Mesendoderm (in vitro differentiated cells): ENCODE results near the gene FARP2.

Experiments used
- DNase-seq: peaks from one replicate; pipeline ENCODE4 v3.0.0; 2013
- H2AK5ac ChIP-seq: 2 replicates; pipeline ENCODE4 v1.6.1; 2013; ENCODE audit warnings: low read length, inconsistent platforms
- H2BK120ac ChIP-seq: 2 replicates; pipeline ENCODE4 v1.6.1; 2013; ENCODE audit warnings: low read depth, mild to moderate bottlenecking, low read length, moderate library complexity, mixed read lengths
- H2BK15ac ChIP-seq: replicated peaks from 2 replicates; pipeline ENCODE4 v1.6.1; 2013; ENCODE audit warnings: low read depth, mild to moderate bottlenecking, moderate library complexity
- H2BK5ac ChIP-seq: 2 replicates; pipeline ENCODE4 v1.6.1; 2013; ENCODE audit warnings: low read length, inconsistent platforms
- H3K18ac ChIP-seq: 2 replicates; pipeline ENCODE4 v1.6.1; 2013; ENCODE audit warnings: mild to moderate bottlenecking, low read length, mixed read lengths
- H3K23ac ChIP-seq: one replicate; pipeline ENCODE4 v1.6.1; 2013; ENCODE audit warnings: low read length
- H3K27ac ChIP-seq: 2 replicates; pipeline ENCODE4 v1.5.1; 2013; ENCODE audit warnings: low read depth, mild to moderate bottlenecking, inconsistent platforms, low read length, moderate library complexity
- H3K27me3 ChIP-seq: 2 replicates; pipeline ENCODE4 v1.6.1; 2013; ENCODE audit warnings: low read length, control low read depth, mild to moderate bottlenecking, inconsistent platforms; ENCODE audit not compliant: insufficient read depth, poor library complexity
- H3K36me3 ChIP-seq: 2 replicates; pipeline ENCODE4 v1.6.1; 2013; ENCODE audit warnings: low read length, inconsistent platforms; ENCODE audit not compliant: control insufficient read depth, insufficient read depth
- H3K4ac ChIP-seq: one replicate; pipeline ENCODE4 v1.6.1; 2013; ENCODE audit warnings: low read depth, mild to moderate bottlenecking, low read length, moderate library complexity
- H3K4me1 ChIP-seq: 2 replicates; pipeline ENCODE4 v1.6.1; 2013; ENCODE audit warnings: low read depth, low read length, inconsistent platforms; ENCODE audit not compliant: control insufficient read depth
- H3K4me2 ChIP-seq: 2 replicates; pipeline ENCODE4 v1.6.1; 2013; ENCODE audit warnings: low read length
- H3K4me3 ChIP-seq: 2 replicates; pipeline ENCODE4 v1.5.1; 2013; ENCODE audit warnings: mild to moderate bottlenecking, low read length
- H3K56ac ChIP-seq: one replicate; pipeline ENCODE4 v1.6.1; 2013; ENCODE audit warnings: low read length
- H3K79me1 ChIP-seq: 2 replicates; pipeline ENCODE4 v1.6.1; 2013; ENCODE audit warnings: low read length, inconsistent platforms
- H3K79me2 ChIP-seq: 2 replicates; pipeline ENCODE4 v1.6.1; 2013; ENCODE audit warnings: mild to moderate bottlenecking, low read length; ENCODE audit not compliant: control insufficient read depth, insufficient read depth
- H3K9ac ChIP-seq: 2 replicates; pipeline ENCODE4 v1.6.1; 2013; ENCODE audit warnings: low read length, inconsistent platforms
- H4K5ac ChIP-seq: one replicate; pipeline ENCODE4 v1.6.1; 2013; ENCODE audit warnings: low read length
- H4K8ac ChIP-seq: one replicate; pipeline ENCODE4 v1.6.1; 2013; ENCODE audit warnings: low read depth, mild to moderate bottlenecking, control low read depth, low read length, moderate library complexity
- WGBS: extraction: QIAGEN DNeasy Blood & Tissue Kit; methylation state at CpG from one replicate; pipeline ENCODE4 v1.1.7; 2013; ENCODE audit warnings: low lambda C conversion rate, missing lambda C conversion rate; ENCODE audit not compliant: insufficient coverage; ENCODE audit errors: extremely low coverage; 5-methylcytosine and 5-hydroxymethylcytosine counted together

Gene FARP2

DNA sequence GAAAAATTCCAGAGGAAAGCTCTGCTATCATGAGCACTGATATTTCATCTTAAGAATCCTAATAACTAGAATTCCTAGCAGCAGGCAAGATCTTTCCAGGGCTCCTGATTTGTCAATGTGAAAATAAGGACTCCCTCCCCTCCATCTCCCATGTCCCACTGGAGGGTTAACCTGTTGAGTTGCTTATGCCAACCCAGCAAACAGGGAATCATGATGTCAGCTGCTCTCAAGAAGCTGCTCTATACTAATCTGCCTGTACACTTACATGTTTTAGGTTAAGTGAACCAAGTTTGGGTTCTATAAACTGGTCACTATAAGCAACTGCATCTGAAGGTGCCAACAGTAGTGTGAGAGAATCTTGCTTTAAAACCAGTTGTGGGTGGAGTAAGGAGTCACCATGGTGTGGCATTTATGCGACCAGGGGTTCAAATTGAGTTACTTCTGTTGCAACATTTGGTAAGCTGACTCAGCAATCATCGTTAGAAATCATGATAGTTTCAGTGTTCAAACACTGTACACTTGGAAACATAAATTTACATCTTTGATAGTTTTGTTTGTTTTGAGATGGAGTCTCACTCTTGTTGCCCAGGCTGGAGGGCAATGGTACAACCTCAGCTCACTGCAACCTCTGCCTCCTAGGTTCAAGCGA lies 98.9 kb downstream of the FARP2 start:
- no peak overlapping the region for H3K4me2 ChIP-seq
- no peak overlapping the region for H4K5ac ChIP-seq
- no peak overlapping the region for H3K4ac ChIP-seq
- no peak overlapping the region for H2AK5ac ChIP-seq
- no peaks in the 10 kb centered on the region for H3K36me3 ChIP-seq
- H3K27ac ChIP-seq: no peak overlapping the region
- H3K9ac ChIP-seq: no peak overlapping the region
- H3K4me1 ChIP-seq: no peaks in the 10 kb centered on the region
- no peak overlapping the region for H2BK15ac ChIP-seq
- H3K27me3 ChIP-seq: no peaks in the 10 kb centered on the region
- no peak overlapping the region for H2BK120ac ChIP-seq
- DNase-seq: no peak
- WGBS: no CpG with 5 or more reads among the region's 3 CpGs
- no peak overlapping the region for H4K8ac ChIP-seq
- H3K23ac ChIP-seq: no peak overlapping the region
- no peak overlapping the region for H3K4me3 ChIP-seq
- H3K79me2 ChIP-seq: no peaks in the 10 kb centered on the region
- no peak overlapping the region for H3K56ac ChIP-seq
- H2BK5ac ChIP-seq: no peak overlapping the region
- no peaks in the 10 kb centered on the region for H3K79me1 ChIP-seq
- H3K18ac ChIP-seq: no peak overlapping the region

DNA sequence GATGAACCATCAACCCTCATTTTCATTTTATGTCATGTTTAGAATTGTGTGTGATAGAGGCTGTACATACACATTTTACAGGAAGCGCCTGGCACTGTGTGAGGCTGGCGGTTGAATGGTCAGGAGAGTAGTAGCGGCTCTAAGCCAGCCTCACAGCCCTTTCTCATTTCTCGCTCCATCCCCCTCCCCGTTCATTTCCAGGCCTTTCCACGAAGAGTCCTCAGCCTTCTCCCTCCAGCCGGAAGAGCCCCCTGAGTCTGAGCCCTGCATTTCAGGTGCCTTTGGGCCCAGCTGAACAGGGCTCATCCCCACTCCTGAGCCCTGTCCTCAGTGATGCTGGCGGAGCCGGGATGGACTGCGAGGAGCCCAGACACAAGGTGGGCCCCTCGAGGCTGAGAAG lies 100.5 kb downstream of the FARP2 start:
- no CpG with 5 or more reads among the region's 11 CpGs for WGBS
- no peak overlapping the region for H3K4me3 ChIP-seq
- no peak overlapping the region for H3K23ac ChIP-seq
- no peaks in the 10 kb centered on the region for H3K79me1 ChIP-seq
- no peak overlapping the region for H3K4ac ChIP-seq
- H2BK5ac ChIP-seq: no peak overlapping the region
- H2BK15ac ChIP-seq: no peak overlapping the region
- H3K27me3 ChIP-seq: no peaks in the 10 kb centered on the region
- no peak overlapping the region for H4K8ac ChIP-seq
- H3K36me3 ChIP-seq: no peaks in the 10 kb centered on the region
- H3K56ac ChIP-seq: no peak overlapping the region
- H4K5ac ChIP-seq: no peak overlapping the region
- H3K18ac ChIP-seq: no peak overlapping the region
- no peak overlapping the region for H2AK5ac ChIP-seq
- DNase-seq: peak; percentile 26
- H3K9ac ChIP-seq: no peak overlapping the region
- H3K27ac ChIP-seq: no peak overlapping the region
- H3K4me1 ChIP-seq: no peaks in the 10 kb centered on the region
- no peak overlapping the region for H2BK120ac ChIP-seq
- H3K79me2 ChIP-seq: no peaks in the 10 kb centered on the region
- H3K4me2 ChIP-seq: no peak overlapping the region

DNA sequence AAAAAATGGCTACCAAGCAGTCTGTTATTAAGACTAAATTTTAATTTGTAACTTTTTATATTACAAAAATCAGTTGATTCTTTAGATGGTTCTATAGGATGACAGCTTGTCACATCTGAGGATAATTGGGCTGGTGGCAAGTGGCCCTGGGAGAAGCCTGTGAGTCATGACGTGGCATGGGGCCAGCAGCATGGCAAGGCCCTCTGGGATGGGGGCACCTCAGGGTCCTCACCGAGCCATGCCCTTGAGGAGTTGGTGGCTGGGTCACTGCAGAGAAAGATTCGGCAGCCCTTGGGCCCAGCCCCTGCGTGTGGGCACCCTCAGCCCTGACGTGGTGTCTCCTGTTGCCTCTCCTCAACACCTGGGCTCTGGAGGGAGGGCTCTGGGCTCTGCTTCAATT lies 102.6 kb downstream of the FARP2 start:
- Histone ChIP-seq H3K36me3 (no peaks in the 10 kb centered on the region), H3K56ac (no peak overlapping the region), H4K8ac (no peak overlapping the region), H3K27me3 (no peaks in the 10 kb centered on the region), H3K4ac (no peak overlapping the region), H3K79me2 (no peaks in the 10 kb centered on the region), H3K4me3 (no peak overlapping the region), H3K23ac (peak overlapping the region; percentile 66), H2AK5ac (no peak overlapping the region), H3K4me1 (no peaks in the 10 kb centered on the region), H3K79me1 (no peaks in the 10 kb centered on the region), H3K9ac (no peak overlapping the region), H2BK15ac (no peak overlapping the region), H4K5ac (no peak overlapping the region), H3K4me2 (no peak overlapping the region), H3K27ac (no peak overlapping the region), H2BK120ac (no peak overlapping the region), H3K18ac (no peak overlapping the region), H2BK5ac (no peak overlapping the region)
- no peak for DNase-seq
- WGBS: no CpG with 5 or more reads among the region's 5 CpGs

DNA sequence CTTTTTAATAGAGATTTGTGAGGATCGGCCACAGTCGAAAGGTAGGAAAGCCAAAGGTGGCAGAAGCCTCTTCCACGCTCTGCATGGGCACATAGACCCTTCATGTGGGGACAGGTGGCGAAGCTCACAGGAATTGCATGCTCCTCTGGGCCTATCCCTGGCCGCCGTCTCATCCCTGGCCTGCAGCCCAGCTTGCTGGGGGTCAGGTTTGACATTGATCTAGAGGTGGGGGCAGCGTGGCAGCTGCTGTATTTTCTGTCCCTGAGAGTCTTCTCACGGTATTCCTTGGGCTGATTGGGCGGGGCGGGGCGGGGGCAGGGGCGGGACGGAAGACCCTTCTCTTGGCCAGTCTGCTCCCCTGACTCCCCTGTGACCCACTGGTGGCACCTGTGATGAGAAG lies 103.4 kb downstream of the FARP2 start:
- Histone ChIP-seq H2BK120ac (no peak overlapping the region), H3K23ac (no peak overlapping the region), H3K79me2 (no peaks in the 10 kb centered on the region), H2AK5ac (no peak overlapping the region), H3K79me1 (no peaks in the 10 kb centered on the region), H2BK5ac (no peak overlapping the region), H3K36me3 (no peaks in the 10 kb centered on the region), H3K9ac (no peak overlapping the region), H3K4me2 (no peak overlapping the region), H3K4ac (no peak overlapping the region), H4K8ac (no peak overlapping the region), H3K4me3 (no peak overlapping the region), H3K27ac (no peak overlapping the region), H3K27me3 (no peaks in the 10 kb centered on the region), H3K18ac (no peak overlapping the region), H4K5ac (no peak overlapping the region), H3K56ac (no peak overlapping the region), H2BK15ac (no peak overlapping the region), H3K4me1 (no peaks in the 10 kb centered on the region)
- DNase-seq: no peak
- WGBS: no CpG with 5 or more reads among the region's 13 CpGs

DNA sequence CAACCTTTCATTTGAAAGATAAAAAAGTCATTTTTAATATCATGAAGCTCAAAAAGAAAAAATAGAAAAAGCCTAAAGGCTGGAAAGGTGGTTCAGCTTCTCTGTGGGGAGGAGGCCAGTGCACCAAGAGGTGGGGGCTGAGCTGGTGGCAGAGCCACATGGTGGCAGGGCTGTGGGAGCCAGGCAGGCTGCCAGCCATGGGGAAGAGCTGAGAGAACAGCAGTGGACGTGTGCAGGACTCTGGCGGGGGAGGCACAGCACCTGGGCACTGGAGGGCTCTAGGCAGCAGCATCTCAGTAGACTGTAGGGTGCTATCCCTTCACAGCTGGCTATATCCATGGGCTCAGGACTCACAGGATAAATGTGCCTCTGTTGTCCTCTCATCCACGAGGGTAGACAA lies 104.5 kb downstream of the FARP2 start:
- H2BK5ac ChIP-seq: no peak overlapping the region
- H3K27me3 ChIP-seq: no peaks in the 10 kb centered on the region
- no peak overlapping the region for H2AK5ac ChIP-seq
- no peak overlapping the region for H4K5ac ChIP-seq
- H3K4me1 ChIP-seq: no peaks in the 10 kb centered on the region
- H3K4ac ChIP-seq: no peak overlapping the region
- no peak overlapping the region for H3K27ac ChIP-seq
- no peak overlapping the region for H3K9ac ChIP-seq
- H3K79me2 ChIP-seq: no peaks in the 10 kb centered on the region
- WGBS: no CpG with 5 or more reads among the region's 3 CpGs
- H3K18ac ChIP-seq: no peak overlapping the region
- no peaks in the 10 kb centered on the region for H3K79me1 ChIP-seq
- H3K23ac ChIP-seq: no peak overlapping the region
- H3K36me3 ChIP-seq: no peaks in the 10 kb centered on the region
- H3K56ac ChIP-seq: no peak overlapping the region
- H2BK15ac ChIP-seq: no peak overlapping the region
- H3K4me2 ChIP-seq: no peak overlapping the region
- H3K4me3 ChIP-seq: no peak overlapping the region
- H2BK120ac ChIP-seq: no peak overlapping the region
- no peak for DNase-seq
- no peak overlapping the region for H4K8ac ChIP-seq
